ENCODE measurements around the gene SLC38A3. TPM values are rescaled to one million over a fixed set of nuclear protein-coding genes. Genes with fewer than 3 reads are reported as not detected.

Gene SLC38A3
- total RNA-seq (2022) (11.4 and 16.8 TPM in 2 replicates), Bru-seq, nascent RNA (percentile 45 among the genes with signal in this experiment), BruChase-seq, experiment 1, labeled RNA remaining after a 2-hour chase (percentile 50 among the genes with signal in this experiment), BruChase-seq, experiment 2, labeled RNA remaining after a 6-hour chase (percentile 56 among the genes with signal in this experiment)
- long read RNA-seq, transcript SLC38A3-206 (16 exons, 2,978 nt), result major isoform, 23 of 43 reads
- long read RNA-seq, partial matches to known transcripts, result 8 of 43 reads
- long read RNA-seq, other reads (novel, unspliced or antisense), result 12 of 43 reads

- TF ChIP-seq CTCF (IDR thresholded peaks at IDR 0.05; ENCODE audit: insufficient read depth in 1 of 2, low read depth in 1 of 2, low read length in 1 of 2, severe bottlenecking in 1 of 2, unreplicated experiment in 1 of 2), result no peak
- ChIA-PET CTCF (interaction anchor here (0.6 to 1.6 kb wide), 2 partner anchors 10 to 29 kb away, joined by 5 to 7 read pairs; no protein-coding TSS in a partner anchor), POLR2A (no interaction called here)
- no TSS peak for BruUV-seq (replicated peaks)
- Histone ChIP-seq H3K9me3 (no peaks in the 10 kb centered on the region), H3K36me3 (ENCODE audit: control insufficient read depth, insufficient read depth, low read length) (no peaks in the 10 kb centered on the region), H3K4me1 (peaks cover 18% of the 10 kb centered on the region; the same call in 1 of the 2 replicates), H3K27me3 (replicated peaks; ENCODE audit: control insufficient read depth, insufficient read depth, low read length) (no peaks in the 10 kb centered on the region), H3K4me3 (ENCODE audit: low read depth, low read length) (peak within 1 kb of the TSS; percentile 87)
- H3K4me3 Mint-ChIP-seq (ENCODE audit: unreplicated experiment), result peak within 1 kb of the TSS; percentile 73
- no peaks in the 10 kb centered on the region for H3K9me3 Mint-ChIP-seq (ENCODE audit: unreplicated experiment)
- peaks cover 4% of the 10 kb centered on the region for H3K36me3 Mint-ChIP-seq (ENCODE audit: insufficient read depth, unreplicated experiment)
- intact Hi-C loops (cut with micrococcal nuclease; ENCODE audit: unreplicated experiment), result no loop called here
- no peak within 1 kb of the TSS for H3K27ac Mint-ChIP-seq (ENCODE audit: unreplicated experiment)
- peaks cover 15% of the 10 kb centered on the region for H3K4me1 Mint-ChIP-seq (ENCODE audit: low read depth, unreplicated experiment)
- peak in 1 of 2 experiments; percentile 73 for DNase-seq
- H3K27me3 Mint-ChIP-seq (ENCODE audit: insufficient read depth, unreplicated experiment), result no peaks in the 10 kb centered on the region
These were observed at the start of gene SLC38A3 for GRCh38 chr3:50204804-50205412. TSS of gene SLC38A3 (plus strand) at chr3:50205271. CDS start at chr3:50214200, 8,929 bp downstream.

GRCh38 chr3:50155491-50155878 is 49.6 kb upstream of the SLC38A3 start:
- Mint-ChIP-seq H3K9me3 (ENCODE audit: unreplicated experiment) (no peaks in the 10 kb centered on the region), H3K4me1 (ENCODE audit: low read depth, unreplicated experiment) (peaks cover 33% of the 10 kb centered on the region), H3K27ac (ENCODE audit: unreplicated experiment) (peak overlapping the region; percentile 76), H3K27me3 (ENCODE audit: insufficient read depth, unreplicated experiment) (no peaks in the 10 kb centered on the region), H3K4me3 (ENCODE audit: unreplicated experiment) (peak overlapping the region; percentile 90), H3K36me3 (ENCODE audit: insufficient read depth, unreplicated experiment) (peaks cover 14% of the 10 kb centered on the region)
- peak overlapping the region; percentile 70 for H3K4me3 ChIP-seq (ENCODE audit: low read depth, low read length)
- ChIA-PET CTCF (no interaction called here), POLR2A (no interaction called here)
- intact Hi-C loops (cut with micrococcal nuclease; ENCODE audit: unreplicated experiment), result loop anchor here (1.0 kb wide), 2 partner anchors 34 kb away; no protein-coding TSS in a partner anchor
- DNase-seq, result no peak
- no TSS peak for BruUV-seq (replicated peaks)
- TF ChIP-seq CTCF (IDR thresholded peaks at IDR 0.05; ENCODE audit: insufficient read depth in 1 of 2, low read depth in 1 of 2, low read length in 1 of 2, severe bottlenecking in 1 of 2, unreplicated experiment in 1 of 2), result no peak
- H3K4me1 ChIP-seq, result peaks cover 25% of the 10 kb centered on the region
- H3K27me3 ChIP-seq (replicated peaks; ENCODE audit: control insufficient read depth, insufficient read depth, low read length), result no peaks in the 10 kb centered on the region
- no peaks in the 10 kb centered on the region for H3K9me3 ChIP-seq
- no peaks in the 10 kb centered on the region for H3K36me3 ChIP-seq (ENCODE audit: control insufficient read depth, insufficient read depth, low read length)

- no peak for DNase-seq
- no TSS peak for BruUV-seq (replicated peaks)
- Mint-ChIP-seq H3K4me3 (ENCODE audit: unreplicated experiment) (peak overlapping the region; percentile 90), H3K27me3 (ENCODE audit: insufficient read depth, unreplicated experiment) (no peaks in the 10 kb centered on the region), H3K4me1 (ENCODE audit: low read depth, unreplicated experiment) (peaks cover 30% of the 10 kb centered on the region), H3K9me3 (ENCODE audit: unreplicated experiment) (no peaks in the 10 kb centered on the region), H3K36me3 (ENCODE audit: insufficient read depth, unreplicated experiment) (peaks cover 14% of the 10 kb centered on the region), H3K27ac (ENCODE audit: unreplicated experiment) (peak overlapping the region; percentile 76)
- TF ChIP-seq CTCF (IDR thresholded peaks at IDR 0.05; ENCODE audit: insufficient read depth in 1 of 2, low read depth in 1 of 2, low read length in 1 of 2, severe bottlenecking in 1 of 2, unreplicated experiment in 1 of 2), result no peak
- intact Hi-C loops (cut with micrococcal nuclease; ENCODE audit: unreplicated experiment), result loop anchor here (1.0 kb wide), 2 partner anchors 33 to 35 kb away; no protein-coding TSS in a partner anchor
- no peaks in the 10 kb centered on the region for H3K9me3 ChIP-seq
- ChIA-PET POLR2A (interaction anchor here (0.5 to 0.7 kb wide), 2 partner anchors 17 to 198 kb away, joined by 3 read pairs; no protein-coding TSS in a partner anchor), CTCF (no interaction called here)
- H3K4me3 ChIP-seq (ENCODE audit: low read depth, low read length), result peak overlapping the region; percentile 70
- H3K27me3 ChIP-seq (replicated peaks; ENCODE audit: control insufficient read depth, insufficient read depth, low read length), result no peaks in the 10 kb centered on the region
- no peaks in the 10 kb centered on the region for H3K36me3 ChIP-seq (ENCODE audit: control insufficient read depth, insufficient read depth, low read length)
- H3K4me1 ChIP-seq, result peaks cover 25% of the 10 kb centered on the region
These were observed 49.2 kb upstream of the SLC38A3 start for GRCh38 chr3:50155891-50156290.
